PC-3 (cell line): Measurements from ENCODE around the gene FRMD7. TPM values are rescaled to one million over a fixed set of nuclear protein-coding genes. Genes with fewer than 3 reads are reported as not detected.

Source experiments
- ATAC-seq: fragments of 200-7000 bp; cut with Tn5 transposase; 2 replicates; pipeline ENCODE4 v1.9.1; 2020; ENCODE audit warnings: mild to moderate bottlenecking, moderate library complexity
- BruUV-seq: library from RNA; stranded (reverse); fragments of 400-500 nt; replicated peaks from 2 replicates; lab custom pipeline; 2021; lab: Mats Ljungman, UMichigan
- CTCF ChIA-PET: fragments of 300-600 bp; sonication (Branson Sonifier 250); formaldehyde crosslinking; loops from one replicate; lab custom pipeline; 2022; ENCODE audit warnings: antibody characterized with exemption; lab: Charles Lee
- POLR2A ChIA-PET: fragments of 300-600 bp; sonication (Branson Sonifier 250); formaldehyde crosslinking; loops from one replicate; lab custom pipeline; 2022; ENCODE audit warnings: antibody characterized with exemption; ENCODE audit not compliant: unreplicated experiment; lab: Charles Lee
- DNase-seq: peaks from one replicate; pipeline ENCODE4 v3.0.0-alpha.2; 2015
- H2AFZ ChIP-seq: fragments of 300-600 bp; sonication (generic); 2 replicates; pipeline ENCODE4 v1.6.0; 2016; ENCODE audit warnings: antibody characterized with exemption, low read length
- H3F3A ChIP-seq: fragments of 300-600 bp; sonication (generic); one replicate; pipeline ENCODE4 v1.6.0; 2017; ENCODE audit warnings: antibody characterized with exemption, low read length, control low read depth, mild to moderate bottlenecking; ENCODE audit not compliant: unreplicated experiment
- H3K27ac ChIP-seq: fragments of 300-600 bp; sonication (generic); 2 replicates; pipeline ENCODE4 v1.5.1; 2016; ENCODE audit warnings: mild to moderate bottlenecking, low read length
- H3K27me3 ChIP-seq: fragments of 300-600 bp; sonication (generic); 2 replicates; pipeline ENCODE4 v1.6.1; 2016; ENCODE audit warnings: low read length, mixed read lengths
- H3K36me3 ChIP-seq: fragments of 300-600 bp; sonication (generic); 2 replicates; pipeline ENCODE4 v1.6.1; 2016; ENCODE audit warnings: low read depth, mixed run types, low read length, mixed read lengths
- H3K4me1 ChIP-seq: fragments of 300-600 bp; sonication (generic); 2 replicates; pipeline ENCODE4 v1.5.1; 2016; ENCODE audit warnings: low read length; ENCODE audit not compliant: insufficient read depth
- H3K4me2 ChIP-seq: fragments of 300-600 bp; sonication (generic); 2 replicates; pipeline ENCODE4 v1.6.0; 2016; ENCODE audit warnings: low read length
- H3K4me3 ChIP-seq: fragments of 300-600 bp; sonication (generic); 2 replicates; pipeline ENCODE4 v1.5.1; 2016; ENCODE audit warnings: mild to moderate bottlenecking, low read length, mixed read lengths
- H3K79me2 ChIP-seq: fragments of 300-600 bp; sonication (generic); 2 replicates; pipeline ENCODE4 v1.6.1; 2017; ENCODE audit warnings: low read length, mixed read lengths
- H3K9ac ChIP-seq: fragments of 300-600 bp; sonication (generic); 2 replicates; pipeline ENCODE4 v1.6.0; 2016; ENCODE audit warnings: mild to moderate bottlenecking, low read length
- H3K9me2 ChIP-seq: fragments of 300-600 bp; sonication (generic); replicated peaks from 2 replicates; pipeline ENCODE4 v1.6.1; 2016; ENCODE audit warnings: mixed run types, low read length, mixed read lengths
- H3K9me3 ChIP-seq: fragments of 300-600 bp; sonication (generic); 2 replicates; pipeline ENCODE4 v1.6.1; 2016; ENCODE audit warnings: low read length, mixed read lengths
- H4K20me1 ChIP-seq: fragments of 300-600 bp; sonication (generic); 2 replicates; pipeline ENCODE4 v1.6.1; 2016; ENCODE audit warnings: low read length, mixed read lengths
- EZH2 ChIP-seq: fragments of 300-600 bp; sonication (generic); IDR thresholded peaks from one replicate; pipeline ENCODE4 v1.6.1; 2017; ENCODE audit warnings: antibody characterized with exemption, mild to moderate bottlenecking, low read length; ENCODE audit not compliant: unreplicated experiment
- EZH2phosphoT487 ChIP-seq: fragments of 300-600 bp; sonication (generic); IDR thresholded peaks from 2 replicates; pipeline ENCODE4 v1.6.1; 2018; ENCODE audit warnings: mild to moderate bottlenecking, antibody characterized with exemption, low read length, borderline replicate concordance
- intact Hi-C: fragments of 100-400 bp; cut with micrococcal nuclease; formaldehyde crosslinking; loops from 2 replicates; pipeline ENCODE4 v1.9.0; 2023
- total RNA-seq: library from RNA; depleted of rRNA; stranded (reverse); fragments of >200 nt; gene quantifications from 2 replicates; pipeline ENCODE4 v1.2.3, GENCODE V29; 2014
- TF ChIP-seq, protein P1 (sequence below): fragments of 300-600 bp; sonication (generic); conservative IDR thresholded peaks from 2 replicates; pipeline ENCODE4 v1.5.1; 2017; ENCODE audit warnings: antibody characterized with exemption, low read depth, mild to moderate bottlenecking, low read length

The FRMD7 gene
- total RNA-seq, 1 experiment from 2014 or later = 0.04 TPM

DNA sequence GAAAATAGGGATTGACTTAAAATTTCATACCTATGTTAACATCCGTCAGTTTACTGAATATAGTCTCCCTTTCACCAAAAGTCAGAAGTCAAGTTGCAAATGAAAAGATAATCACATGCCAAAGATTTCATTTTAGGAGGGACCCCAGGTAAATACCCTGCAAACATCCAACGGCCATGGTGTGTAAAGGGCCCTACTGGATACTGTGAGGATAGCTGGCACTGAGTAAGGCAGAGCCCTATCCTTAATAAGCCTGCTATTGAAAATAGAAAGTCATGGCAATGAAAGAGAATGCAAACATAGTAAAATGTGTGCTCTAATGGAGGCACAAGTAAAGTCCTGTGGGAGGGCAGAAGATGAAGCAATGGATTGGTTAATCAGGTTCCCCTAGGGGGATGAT, 83.8 kb downstream of the FRMD7 start:
- Histone ChIP-seq H3K4me2 (no peak overlapping the region), H3K4me3 (no peak overlapping the region), H3F3A (no peaks in the 10 kb centered on the region), H2AFZ (no peak overlapping the region), H4K20me1 (0 out of 2 replicates have a peak, but pooled peaks cover 8% of the 10 kb centered on the region), H3K27ac (no peak overlapping the region), H3K9me3 (no peaks in the 10 kb centered on the region), H3K79me2 (peaks cover 54% of the 10 kb centered on the region), H3K27me3 (no peaks in the 10 kb centered on the region), H3K4me1 (peaks cover 11% of the 10 kb centered on the region), H3K9me2 (no peaks in the 10 kb centered on the region), H3K9ac (no peak overlapping the region), H3K36me3 (no peaks in the 10 kb centered on the region)
- TF ChIP-seq, protein P1, sequence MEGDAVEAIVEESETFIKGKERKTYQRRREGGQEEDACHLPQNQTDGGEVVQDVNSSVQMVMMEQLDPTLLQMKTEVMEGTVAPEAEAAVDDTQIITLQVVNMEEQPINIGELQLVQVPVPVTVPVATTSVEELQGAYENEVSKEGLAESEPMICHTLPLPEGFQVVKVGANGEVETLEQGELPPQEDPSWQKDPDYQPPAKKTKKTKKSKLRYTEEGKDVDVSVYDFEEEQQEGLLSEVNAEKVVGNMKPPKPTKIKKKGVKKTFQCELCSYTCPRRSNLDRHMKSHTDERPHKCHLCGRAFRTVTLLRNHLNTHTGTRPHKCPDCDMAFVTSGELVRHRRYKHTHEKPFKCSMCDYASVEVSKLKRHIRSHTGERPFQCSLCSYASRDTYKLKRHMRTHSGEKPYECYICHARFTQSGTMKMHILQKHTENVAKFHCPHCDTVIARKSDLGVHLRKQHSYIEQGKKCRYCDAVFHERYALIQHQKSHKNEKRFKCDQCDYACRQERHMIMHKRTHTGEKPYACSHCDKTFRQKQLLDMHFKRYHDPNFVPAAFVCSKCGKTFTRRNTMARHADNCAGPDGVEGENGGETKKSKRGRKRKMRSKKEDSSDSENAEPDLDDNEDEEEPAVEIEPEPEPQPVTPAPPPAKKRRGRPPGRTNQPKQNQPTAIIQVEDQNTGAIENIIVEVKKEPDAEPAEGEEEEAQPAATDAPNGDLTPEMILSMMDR = no peak
- no peak for TF ChIP-seq EZH2phosphoT487
- TF ChIP-seq EZH2 = no peak
- intact Hi-C loops = no loop called here
- no peak for DNase-seq
- no peak for ATAC-seq
- POLR2A ChIA-PET = no interaction called here
- BruUV-seq = no TSS peak
- CTCF ChIA-PET = no interaction called here

DNA sequence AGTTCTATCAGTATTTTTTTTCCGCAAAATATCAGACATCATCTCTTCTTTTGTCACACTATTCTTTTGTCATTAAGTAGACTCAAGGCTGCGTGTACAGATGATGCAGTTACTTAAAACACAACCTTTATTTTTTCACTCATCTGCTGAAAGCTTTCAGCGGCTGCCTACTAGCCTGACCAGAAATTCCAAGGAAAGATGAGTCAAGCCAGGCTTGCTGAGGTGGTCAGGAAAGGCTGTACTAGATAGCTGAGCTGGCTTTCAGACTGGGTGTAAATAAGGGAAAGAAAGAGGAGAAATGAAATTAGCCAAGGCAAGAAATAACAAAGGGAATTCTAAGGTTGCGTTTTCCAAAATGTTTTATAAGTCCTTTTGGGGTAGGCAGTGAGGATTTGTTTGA, 86.8 kb downstream of the FRMD7 start:
- TF ChIP-seq EZH2 = no peak
- TF ChIP-seq EZH2phosphoT487 = no peak
- TF ChIP-seq, protein P1 = no peak
- ATAC-seq (peak; percentile 78), DNase-seq (peak; percentile 61)
- peaks cover 78% of the 10 kb centered on the region for H3K79me2 ChIP-seq
- intact Hi-C loops = no loop called here
- no peak overlapping the region for H3K9ac ChIP-seq
- peaks cover 11% of the 10 kb centered on the region for H3K4me1 ChIP-seq
- CTCF ChIA-PET = no interaction called here
- 0 out of 2 replicates have a peak, but pooled peaks cover 8% of the 10 kb centered on the region for H4K20me1 ChIP-seq
- H3K27ac ChIP-seq = no peak overlapping the region
- H3K4me3 ChIP-seq = no peak overlapping the region
- no peaks in the 10 kb centered on the region for H3K9me3 ChIP-seq
- no peaks in the 10 kb centered on the region for H3K9me2 ChIP-seq
- H3F3A ChIP-seq = no peaks in the 10 kb centered on the region
- no peaks in the 10 kb centered on the region for H3K27me3 ChIP-seq
- no TSS peak for BruUV-seq
- no peak overlapping the region for H2AFZ ChIP-seq
- 0 out of 2 replicates have a peak overlapping the region, but pooled peaks have one; percentile 4 for H3K4me2 ChIP-seq
- H3K36me3 ChIP-seq = no peaks in the 10 kb centered on the region
- POLR2A ChIA-PET = no interaction called here

DNA sequence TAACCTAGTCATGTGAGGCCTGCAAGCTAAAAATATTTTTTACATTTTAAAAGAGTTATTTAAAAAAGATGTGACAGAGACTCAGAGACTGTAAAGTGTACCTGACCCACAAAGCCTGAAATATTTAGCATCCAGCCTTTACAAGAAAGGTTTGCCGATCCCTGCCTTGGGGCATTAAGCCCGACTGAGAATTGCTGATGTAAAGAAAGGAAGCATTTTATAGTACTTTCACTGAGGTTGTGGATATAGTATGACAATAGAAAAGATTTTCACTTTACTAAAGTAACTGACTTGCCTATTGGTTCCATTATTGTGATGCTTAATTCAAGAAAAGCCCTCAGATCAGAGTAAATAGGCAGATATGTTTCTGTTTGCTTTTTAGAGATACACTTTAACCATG, 87.8 kb downstream of the FRMD7 start:
- Histone ChIP-seq H3F3A (no peaks in the 10 kb centered on the region), H3K36me3 (no peaks in the 10 kb centered on the region), H3K9ac (no peak overlapping the region), H3K4me2 (no peak overlapping the region), H3K4me1 (peaks cover 16% of the 10 kb centered on the region), H2AFZ (no peak overlapping the region), H3K27ac (no peak overlapping the region), H3K9me2 (no peaks in the 10 kb centered on the region), H3K9me3 (no peaks in the 10 kb centered on the region), H4K20me1 (peaks cover 8% of the 10 kb centered on the region; the same call in 1 of the 2 replicates), H3K4me3 (no peak overlapping the region), H3K27me3 (no peaks in the 10 kb centered on the region), H3K79me2 (peaks cover 81% of the 10 kb centered on the region)
- ChIA-PET CTCF (no interaction called here), POLR2A (no interaction called here)
- BruUV-seq = no TSS peak
- ATAC-seq = no peak
- intact Hi-C loops = no loop called here
- TF ChIP-seq, protein P1 = no peak
- no peak for TF ChIP-seq EZH2phosphoT487
- TF ChIP-seq EZH2 = no peak
- no peak for DNase-seq
